Testis (tissue), 3 donors: Measurements from ENCODE around the gene MST1R. TPM values are rescaled to one million over a fixed set of nuclear protein-coding genes. Genes with fewer than 3 reads are reported as not detected.
"Not testable (repeated sequence)": the region's sequence is repeated elsewhere in the genome, so short reads cannot be mapped to it uniquely, and the experiment has no call there.

Source experiments
- DNase-seq: peaks from one replicate; pipeline ENCODE4 v3.0.0-alpha.2; 2019
- H3K27ac ChIP-seq, 2 donors: fragments of 200-600 bp; sonication (generic); one replicate each; pipeline ENCODE4 v1.5.1; 2019
- H3K27me3 ChIP-seq: fragments of 200-600 bp; sonication (generic); one replicate; pipeline ENCODE4 v1.5.1; 2019
- H3K36me3 ChIP-seq: fragments of 200-600 bp; sonication (generic); one replicate; pipeline ENCODE4 v1.5.1; 2017; ENCODE audit warnings: low read depth; ENCODE audit errors: missing control alignments
- H3K4me1 ChIP-seq: fragments of 200-600 bp; sonication (generic); one replicate; pipeline ENCODE4 v1.5.1; 2019
- H3K4me3 ChIP-seq, 2 donors: fragments of 200-600 bp; sonication (generic); one replicate each; pipeline ENCODE4 v1.5.1; 2017 to 2019
- H3K9me3 ChIP-seq: fragments of 200-600 bp; sonication (generic); one replicate; pipeline ENCODE4 v1.5.1; 2017
- POLR2A ChIP-seq: fragments of 450-650 bp; IDR thresholded peaks from one replicate; pipeline ENCODE4 v1.6.1; 2017; ENCODE audit warnings: antibody characterized with exemption, mild to moderate bottlenecking, moderate library complexity
- WGBS, 2 donors: methylation state at CpG; one replicate each; pipeline ENCODE4 v1.1.5; 2018; 5-methylcytosine and 5-hydroxymethylcytosine counted together
- intact Hi-C: fragments of 100-400 bp; cut with DNase I; formaldehyde crosslinking; loops from one replicate; pipeline ENCODE4 v1.15.1; 2023; ENCODE audit warnings: low total_unique reads
- polyA plus RNA-seq: library from polyadenylated mRNA; stranded (reverse); fragments of 350-450 nt; fragmentation: Illumina TruSeq; extraction: RNeasy Lipid Tissue Mini Kit (QIAGEN cat#74804); gene quantifications from one replicate; pipeline ENCODE4 v1.2.3, GENCODE V29; 2014; ENCODE audit warnings: low read depth, low replicate concordance; ENCODE audit not compliant: insufficient read depth
- total RNA-seq, 2 donors: library from RNA; depleted of rRNA; stranded (reverse); fragments of >200 nt; gene quantifications; one replicate each; pipeline ENCODE4 v1.2.3, GENCODE V29; 2016
- TF ChIP-seq, protein P1 (sequence below), 3 experiments: fragments of 450-650 bp in 2 of 3; fragments of 200-600 bp in 1 of 3; sonication (generic) in 1 of 3; IDR thresholded peaks; one replicate each; pipeline ENCODE4 v1.5.1; 2016 to 2019; ENCODE audit warnings: antibody characterized with exemption in 3 of 3, mild to moderate bottlenecking in 2 of 3, moderate library complexity in 1 of 3

The MST1R gene
- total and polyA plus RNA-seq, 3 donors from 2014 or later: 7.6 to 15.9 (median 11.2) TPM

DNA sequence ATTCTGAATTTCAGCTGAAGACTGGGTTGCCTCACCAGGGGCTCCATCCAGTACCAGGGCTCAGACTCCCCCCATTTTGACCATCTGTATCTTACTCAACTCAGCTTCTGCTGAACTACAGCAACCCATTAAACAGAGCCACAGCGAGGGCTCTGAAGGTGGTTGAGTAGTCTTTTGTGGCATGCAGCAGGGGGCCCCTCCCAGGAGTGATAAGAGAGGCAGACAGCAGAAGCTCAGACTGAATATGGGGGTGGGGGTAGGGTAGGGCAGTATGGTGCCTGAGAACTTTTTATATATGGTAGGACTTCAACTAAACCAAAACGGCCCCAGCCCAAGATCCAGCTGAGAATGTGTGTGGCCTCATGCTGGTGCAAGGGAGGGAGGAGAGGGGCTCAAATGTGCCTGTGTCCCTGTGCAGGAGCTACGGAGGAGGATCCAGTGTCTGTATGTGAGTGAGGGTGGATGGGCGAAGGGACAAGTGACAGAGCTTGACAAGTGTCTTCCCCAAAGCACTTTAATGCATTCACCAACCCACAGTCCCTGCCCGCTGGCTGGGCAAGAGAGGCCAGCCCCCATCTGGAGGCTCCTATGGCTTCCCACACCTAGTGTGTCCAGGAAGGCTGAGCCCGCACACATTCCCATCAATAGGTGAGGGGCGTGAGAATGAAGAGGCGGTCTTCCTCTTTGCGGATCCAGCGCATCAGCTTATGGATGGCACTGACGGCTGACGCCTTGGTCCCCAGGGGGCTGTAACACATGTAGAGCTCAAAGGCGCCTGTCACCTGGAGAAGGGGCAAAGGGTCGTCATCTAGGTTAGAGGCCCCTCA is 4.9 kb upstream of the MST1R start:
- intact Hi-C loops: no loop called here
- no peak for DNase-seq
- no peaks in the 10 kb centered on the region for H3K9me3 ChIP-seq
- H3K4me3 ChIP-seq: no peak overlapping the region
- WGBS, 2 donors: 91 to 93% methylated on average over 11 to 13 of the region's 14 CpGs
- H3K27me3 ChIP-seq: no peaks in the 10 kb centered on the region
- H3K27ac ChIP-seq: no peak overlapping the region
- peaks cover 5% of the 10 kb centered on the region for H3K4me1 ChIP-seq
- TF ChIP-seq, protein P1, sequence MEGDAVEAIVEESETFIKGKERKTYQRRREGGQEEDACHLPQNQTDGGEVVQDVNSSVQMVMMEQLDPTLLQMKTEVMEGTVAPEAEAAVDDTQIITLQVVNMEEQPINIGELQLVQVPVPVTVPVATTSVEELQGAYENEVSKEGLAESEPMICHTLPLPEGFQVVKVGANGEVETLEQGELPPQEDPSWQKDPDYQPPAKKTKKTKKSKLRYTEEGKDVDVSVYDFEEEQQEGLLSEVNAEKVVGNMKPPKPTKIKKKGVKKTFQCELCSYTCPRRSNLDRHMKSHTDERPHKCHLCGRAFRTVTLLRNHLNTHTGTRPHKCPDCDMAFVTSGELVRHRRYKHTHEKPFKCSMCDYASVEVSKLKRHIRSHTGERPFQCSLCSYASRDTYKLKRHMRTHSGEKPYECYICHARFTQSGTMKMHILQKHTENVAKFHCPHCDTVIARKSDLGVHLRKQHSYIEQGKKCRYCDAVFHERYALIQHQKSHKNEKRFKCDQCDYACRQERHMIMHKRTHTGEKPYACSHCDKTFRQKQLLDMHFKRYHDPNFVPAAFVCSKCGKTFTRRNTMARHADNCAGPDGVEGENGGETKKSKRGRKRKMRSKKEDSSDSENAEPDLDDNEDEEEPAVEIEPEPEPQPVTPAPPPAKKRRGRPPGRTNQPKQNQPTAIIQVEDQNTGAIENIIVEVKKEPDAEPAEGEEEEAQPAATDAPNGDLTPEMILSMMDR (IDR thresholded peaks at IDR 0.05): no peak
- TF ChIP-seq POLR2A: no peak
- no peaks in the 10 kb centered on the region for H3K36me3 ChIP-seq

DNA sequence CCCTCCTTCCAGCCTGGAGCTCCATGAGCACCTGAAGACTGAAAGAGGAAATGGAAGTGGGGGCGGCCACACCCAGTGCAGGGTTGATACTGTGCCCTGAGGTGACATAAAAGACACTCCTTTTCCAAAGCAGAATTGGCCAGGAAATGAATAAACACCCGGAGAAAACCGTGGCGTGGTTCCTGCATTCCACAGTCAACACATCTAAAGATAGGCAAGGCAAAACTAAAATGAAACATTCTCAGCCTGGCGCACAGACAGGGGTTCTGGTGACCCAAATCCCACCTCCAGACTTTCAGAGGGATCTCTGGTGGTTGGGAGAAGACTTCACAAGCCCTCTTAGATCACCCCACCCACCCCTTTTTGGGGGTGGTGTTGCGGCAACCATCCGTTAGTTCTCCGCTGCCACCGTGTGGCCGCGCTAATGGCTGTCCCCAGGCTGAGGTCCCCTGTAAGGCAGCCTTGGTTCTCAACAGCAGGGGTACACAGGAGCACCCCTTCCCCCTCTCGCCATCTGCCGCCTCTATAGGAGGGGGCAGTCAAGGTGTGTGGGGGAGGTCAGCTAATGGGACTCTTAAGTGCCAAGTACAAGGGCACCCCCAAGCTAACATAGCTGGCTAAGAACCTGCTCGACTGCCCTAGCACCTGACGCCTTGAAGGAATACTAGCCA is 2.5 kb upstream of the MST1R start:
- H3K4me1 ChIP-seq: peaks cover 5% of the 10 kb centered on the region
- no peaks in the 10 kb centered on the region for H3K27me3 ChIP-seq
- H3K9me3 ChIP-seq: no peaks in the 10 kb centered on the region
- no peak overlapping the region for H3K4me3 ChIP-seq
- WGBS, 2 donors: 40 to 41% methylated on average over 15 of the region's 15 CpGs
- peak; percentile 50 for DNase-seq
- intact Hi-C loops: no loop called here
- H3K36me3 ChIP-seq: no peaks in the 10 kb centered on the region
- H3K27ac ChIP-seq: no peak overlapping the region
- TF ChIP-seq, protein P1 (IDR thresholded peaks at IDR 0.05): peak; percentile 34 to 55 (median 51)
- no peak for TF ChIP-seq POLR2A

- DNase-seq, H3K27ac ChIP-seq, intact Hi-C loops, H3K27me3 ChIP-seq, H3K9me3 ChIP-seq, H3K36me3 ChIP-seq, H3K4me1 ChIP-seq: not testable (repeated sequence)
- 85 to 92% methylated on average over 13 of the region's 13 CpGs for WGBS, 2 donors
- peak overlapping the region in 1 of 2 donors; percentile 30 for H3K4me3 ChIP-seq
Observed at GRCh38 chr3:49904448-49904847, 775 bp upstream of the MST1R start.

GRCh38 chr3:49902511-49903345 is 945 bp downstream of the MST1R start:
- H3K9me3 ChIP-seq: no peaks in the 10 kb centered on the region
- H3K4me3 ChIP-seq: no peak overlapping the region
- no peaks in the 10 kb centered on the region for H3K27me3 ChIP-seq
- 90 to 94% methylated on average over 28 to 44 of the region's 44 CpGs for WGBS, 2 donors
- H3K36me3 ChIP-seq: no peaks in the 10 kb centered on the region
- H3K4me1 ChIP-seq: peaks cover 5% of the 10 kb centered on the region
- no peak overlapping the region for H3K27ac ChIP-seq
- intact Hi-C loops: no loop called here
- no peak for DNase-seq
- TF ChIP-seq POLR2A: no peak
- TF ChIP-seq, protein P1 (IDR thresholded peaks at IDR 0.05): no peak
